ENCODE measurements around the gene PDLIM5.

The PDLIM5 gene

DNA sequence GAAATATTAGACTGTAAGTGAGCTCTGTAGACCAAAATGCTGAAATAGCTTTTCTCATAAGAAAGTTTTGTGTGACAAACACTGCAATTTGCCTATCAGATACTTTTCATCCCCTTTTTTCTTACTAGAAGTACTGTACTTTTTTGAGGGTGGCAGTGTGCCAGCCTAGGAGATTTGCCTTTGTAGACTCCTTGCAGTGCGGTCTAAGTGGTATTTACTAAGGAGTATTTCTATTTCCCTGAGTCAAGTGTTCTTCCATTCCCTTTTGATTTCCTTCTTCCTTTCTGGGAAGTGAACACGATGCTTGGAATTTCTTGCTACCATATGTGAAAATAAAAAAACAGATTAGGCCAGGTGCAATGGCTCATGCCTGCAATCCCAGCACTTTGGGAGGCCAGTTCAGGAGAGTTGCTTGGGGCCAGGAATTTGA, 34.6 kb downstream of the PDLIM5 start:
- no peak overlapping the region for H2AFZ ChIP-seq (ENCODE audit: low read length)
- TF ChIP-seq, protein P1, sequence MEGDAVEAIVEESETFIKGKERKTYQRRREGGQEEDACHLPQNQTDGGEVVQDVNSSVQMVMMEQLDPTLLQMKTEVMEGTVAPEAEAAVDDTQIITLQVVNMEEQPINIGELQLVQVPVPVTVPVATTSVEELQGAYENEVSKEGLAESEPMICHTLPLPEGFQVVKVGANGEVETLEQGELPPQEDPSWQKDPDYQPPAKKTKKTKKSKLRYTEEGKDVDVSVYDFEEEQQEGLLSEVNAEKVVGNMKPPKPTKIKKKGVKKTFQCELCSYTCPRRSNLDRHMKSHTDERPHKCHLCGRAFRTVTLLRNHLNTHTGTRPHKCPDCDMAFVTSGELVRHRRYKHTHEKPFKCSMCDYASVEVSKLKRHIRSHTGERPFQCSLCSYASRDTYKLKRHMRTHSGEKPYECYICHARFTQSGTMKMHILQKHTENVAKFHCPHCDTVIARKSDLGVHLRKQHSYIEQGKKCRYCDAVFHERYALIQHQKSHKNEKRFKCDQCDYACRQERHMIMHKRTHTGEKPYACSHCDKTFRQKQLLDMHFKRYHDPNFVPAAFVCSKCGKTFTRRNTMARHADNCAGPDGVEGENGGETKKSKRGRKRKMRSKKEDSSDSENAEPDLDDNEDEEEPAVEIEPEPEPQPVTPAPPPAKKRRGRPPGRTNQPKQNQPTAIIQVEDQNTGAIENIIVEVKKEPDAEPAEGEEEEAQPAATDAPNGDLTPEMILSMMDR (conservative IDR thresholded peaks at IDR 0.05; ENCODE audit: low read length) = no peak
- TF ChIP-seq EZH2phosphoT487 (IDR thresholded peaks at IDR 0.05; ENCODE audit: borderline replicate concordance) = no peak
- no peaks in the 10 kb centered on the region for H3K9me2 ChIP-seq (replicated peaks; ENCODE audit: low read depth, low read length)
- H3K4me3 ChIP-seq (ENCODE audit: low read length, poor library complexity, severe bottlenecking) = no peak overlapping the region
- no peaks in the 10 kb centered on the region for H3K27me3 ChIP-seq (ENCODE audit: insufficient read depth, low read length, poor library complexity, severe bottlenecking)
- no peaks in the 10 kb centered on the region for H3K36me3 ChIP-seq (ENCODE audit: insufficient read depth, low read length)
- peaks cover 5% of the 10 kb centered on the region for H4K20me1 ChIP-seq (ENCODE audit: insufficient read depth, low read length, poor library complexity, severe bottlenecking)
- H3K9ac ChIP-seq (ENCODE audit: low read depth, low read length, poor library complexity, severe bottlenecking) = no peak overlapping the region
- no peaks in the 10 kb centered on the region for H3F3A ChIP-seq (ENCODE audit: low read depth)
- H3K9me3 ChIP-seq (ENCODE audit: insufficient read depth, low read depth, low read length) = no peaks in the 10 kb centered on the region
- H3K4me1 ChIP-seq (ENCODE audit: insufficient read depth, low read length, poor library complexity, severe bottlenecking) = no peaks in the 10 kb centered on the region
- H3K79me2 ChIP-seq (ENCODE audit: insufficient read depth, low read length) = peaks cover 39% of the 10 kb centered on the region
- H3K4me2 ChIP-seq (ENCODE audit: low read depth, low read length, poor library complexity, severe bottlenecking) = no peak overlapping the region

DNA sequence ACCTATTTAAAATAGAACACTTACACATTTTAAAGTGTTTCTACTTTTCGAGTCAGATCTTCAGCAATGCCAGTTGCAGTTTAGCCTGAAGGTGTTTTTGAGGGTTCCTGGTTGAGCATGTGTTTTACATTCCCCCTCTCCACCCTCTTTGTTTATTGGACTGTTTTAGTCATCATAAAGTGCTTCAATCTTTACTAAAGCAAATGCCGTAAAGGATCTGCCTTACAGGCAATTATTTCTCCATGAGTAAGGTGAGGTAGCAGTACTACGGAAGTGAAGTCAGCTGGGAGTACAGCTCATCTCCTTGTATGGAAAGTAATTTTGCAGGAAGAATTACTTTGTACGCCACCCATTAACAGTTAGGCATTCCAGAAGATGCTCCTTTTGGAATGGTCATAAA, 36.9 kb downstream of the PDLIM5 start:
- H3K9me3 ChIP-seq (ENCODE audit: insufficient read depth, low read depth, low read length) = no peaks in the 10 kb centered on the region
- H3K4me1 ChIP-seq (ENCODE audit: insufficient read depth, low read length, poor library complexity, severe bottlenecking) = no peaks in the 10 kb centered on the region
- H3K27me3 ChIP-seq (ENCODE audit: insufficient read depth, low read length, poor library complexity, severe bottlenecking) = no peaks in the 10 kb centered on the region
- no peak overlapping the region for H3K4me3 ChIP-seq (ENCODE audit: low read length, poor library complexity, severe bottlenecking)
- H3K9me2 ChIP-seq (replicated peaks; ENCODE audit: low read depth, low read length) = no peaks in the 10 kb centered on the region
- peaks cover 33% of the 10 kb centered on the region for H3K79me2 ChIP-seq (ENCODE audit: insufficient read depth, low read length)
- H3F3A ChIP-seq (ENCODE audit: low read depth) = no peaks in the 10 kb centered on the region
- TF ChIP-seq EZH2phosphoT487 (IDR thresholded peaks at IDR 0.05; ENCODE audit: borderline replicate concordance) = no peak
- TF ChIP-seq, protein P1 (conservative IDR thresholded peaks at IDR 0.05; ENCODE audit: low read length) = no peak
- H3K4me2 ChIP-seq (ENCODE audit: low read depth, low read length, poor library complexity, severe bottlenecking) = no peak overlapping the region
- H4K20me1 ChIP-seq (ENCODE audit: insufficient read depth, low read length, poor library complexity, severe bottlenecking) = peaks cover 5% of the 10 kb centered on the region
- H2AFZ ChIP-seq (ENCODE audit: low read length) = no peak overlapping the region
- H3K9ac ChIP-seq (ENCODE audit: low read depth, low read length, poor library complexity, severe bottlenecking) = no peak overlapping the region
- no peaks in the 10 kb centered on the region for H3K36me3 ChIP-seq (ENCODE audit: insufficient read depth, low read length)

DNA sequence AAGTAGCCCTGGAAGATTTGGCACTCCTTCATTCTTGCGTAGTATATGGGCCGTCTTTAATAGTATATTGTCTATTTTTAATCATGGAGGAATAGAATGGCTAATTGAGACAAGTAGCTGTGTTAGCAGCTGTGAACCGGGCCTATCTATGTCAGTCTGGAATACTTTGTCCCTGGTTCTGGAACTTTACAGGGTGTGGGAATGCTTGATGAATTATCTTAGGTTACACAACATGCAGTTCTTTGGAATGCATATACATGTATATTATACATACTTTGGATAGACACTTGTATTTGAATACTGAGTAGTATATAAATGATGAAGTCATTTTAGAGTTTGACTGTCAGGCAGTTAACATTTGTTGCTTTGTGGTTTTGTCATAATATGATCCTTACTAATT, 37.4 kb downstream of the PDLIM5 start:
- Histone ChIP-seq H3K27me3 (ENCODE audit: insufficient read depth, low read length, poor library complexity, severe bottlenecking) (no peaks in the 10 kb centered on the region), H3K9me3 (ENCODE audit: insufficient read depth, low read depth, low read length) (no peaks in the 10 kb centered on the region), H3K36me3 (ENCODE audit: insufficient read depth, low read length) (no peaks in the 10 kb centered on the region), H4K20me1 (ENCODE audit: insufficient read depth, low read length, poor library complexity, severe bottlenecking) (peaks cover 5% of the 10 kb centered on the region), H2AFZ (ENCODE audit: low read length) (no peak overlapping the region), H3K79me2 (ENCODE audit: insufficient read depth, low read length) (peaks cover 29% of the 10 kb centered on the region; the same call in 1 of the 2 replicates), H3K9ac (ENCODE audit: low read depth, low read length, poor library complexity, severe bottlenecking) (no peak overlapping the region), H3K4me3 (ENCODE audit: low read length, poor library complexity, severe bottlenecking) (no peak overlapping the region), H3K4me1 (ENCODE audit: insufficient read depth, low read length, poor library complexity, severe bottlenecking) (no peaks in the 10 kb centered on the region), H3F3A (ENCODE audit: low read depth) (no peaks in the 10 kb centered on the region), H3K4me2 (ENCODE audit: low read depth, low read length, poor library complexity, severe bottlenecking) (no peak overlapping the region), H3K9me2 (replicated peaks; ENCODE audit: low read depth, low read length) (no peaks in the 10 kb centered on the region)
- no peak for TF ChIP-seq EZH2phosphoT487 (IDR thresholded peaks at IDR 0.05; ENCODE audit: borderline replicate concordance)
- TF ChIP-seq, protein P1 (conservative IDR thresholded peaks at IDR 0.05; ENCODE audit: low read length) = no peak
